AML-193 (cell line): ENCODE measurements around the gene CBR1.

Experiments
- DNase-seq, 2 experiments: peaks; one replicate each; lab custom pipeline; 2025; lab: John Stamatoyannopoulos, UW

CBR1 gene

DNA sequence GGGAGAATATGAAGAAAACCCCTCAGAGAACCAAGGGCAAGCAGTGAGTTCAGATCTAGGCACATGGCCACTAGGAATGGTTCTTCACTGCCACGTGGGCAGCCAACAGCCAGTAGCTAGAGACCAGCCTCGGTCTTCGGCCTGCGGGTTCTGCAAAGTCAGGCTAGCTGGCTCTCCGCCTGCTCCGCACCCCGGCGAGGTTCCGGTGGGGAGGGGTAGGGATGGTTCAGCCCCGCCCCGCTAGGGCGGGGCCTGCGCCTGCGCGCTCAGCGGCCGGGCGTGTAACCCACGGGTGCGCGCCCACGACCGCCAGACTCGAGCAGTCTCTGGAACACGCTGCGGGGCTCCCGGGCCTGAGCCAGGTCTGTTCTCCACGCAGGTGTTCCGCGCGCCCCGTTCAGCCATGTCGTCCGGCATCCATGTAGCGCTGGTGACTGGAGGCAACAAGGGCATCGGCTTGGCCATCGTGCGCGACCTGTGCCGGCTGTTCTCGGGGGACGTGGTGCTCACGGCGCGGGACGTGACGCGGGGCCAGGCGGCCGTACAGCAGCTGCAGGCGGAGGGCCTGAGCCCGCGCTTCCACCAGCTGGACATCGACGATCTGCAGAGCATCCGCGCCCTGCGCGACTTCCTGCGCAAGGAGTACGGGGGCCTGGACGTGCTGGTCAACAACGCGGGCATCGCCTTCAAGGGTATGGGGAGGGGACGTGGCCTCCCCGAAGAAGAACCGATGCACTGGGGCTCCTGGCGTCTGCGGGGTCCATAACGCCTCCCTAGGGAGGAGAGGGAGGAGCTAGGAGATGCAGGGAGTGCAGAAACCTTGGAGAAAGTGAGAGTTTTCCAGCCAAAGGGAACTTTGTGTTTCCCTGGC is at the start of gene CBR1:
TSS of gene CBR1 (plus strand) at position 312 of the 871 bp plus-strand sequence. CDS start at position 404, 92 bp downstream.
- DNase-seq = peak; percentile 72 to 77

DNA sequence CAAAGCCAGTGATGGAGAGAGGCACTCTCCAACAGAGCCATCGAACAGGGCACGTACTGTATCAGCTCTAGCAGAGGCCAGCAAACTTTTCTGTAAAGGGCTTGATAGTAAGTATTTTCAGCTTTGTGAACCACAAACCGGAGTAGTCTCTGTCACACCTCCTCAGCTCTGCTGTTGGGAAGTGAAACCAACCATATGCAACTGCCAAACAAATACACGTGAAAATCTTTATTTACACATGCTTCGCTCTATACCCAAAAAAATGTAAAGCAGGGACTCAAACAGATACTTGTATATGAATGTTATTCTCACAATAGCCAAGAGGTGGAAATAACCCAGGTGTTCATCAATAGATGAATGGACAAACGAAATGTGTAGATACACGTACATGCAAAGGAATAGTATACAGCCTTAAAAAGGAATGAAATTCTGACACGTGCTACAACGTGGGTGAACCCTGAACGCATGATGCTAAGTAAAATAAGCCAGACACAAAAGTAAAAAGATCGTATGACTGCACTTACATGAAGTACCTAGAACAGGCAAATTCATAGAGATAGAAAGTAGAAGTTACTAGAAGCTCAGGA is 48.5 kb upstream of the CBR1 start:
- DNase-seq = no peak

DNA sequence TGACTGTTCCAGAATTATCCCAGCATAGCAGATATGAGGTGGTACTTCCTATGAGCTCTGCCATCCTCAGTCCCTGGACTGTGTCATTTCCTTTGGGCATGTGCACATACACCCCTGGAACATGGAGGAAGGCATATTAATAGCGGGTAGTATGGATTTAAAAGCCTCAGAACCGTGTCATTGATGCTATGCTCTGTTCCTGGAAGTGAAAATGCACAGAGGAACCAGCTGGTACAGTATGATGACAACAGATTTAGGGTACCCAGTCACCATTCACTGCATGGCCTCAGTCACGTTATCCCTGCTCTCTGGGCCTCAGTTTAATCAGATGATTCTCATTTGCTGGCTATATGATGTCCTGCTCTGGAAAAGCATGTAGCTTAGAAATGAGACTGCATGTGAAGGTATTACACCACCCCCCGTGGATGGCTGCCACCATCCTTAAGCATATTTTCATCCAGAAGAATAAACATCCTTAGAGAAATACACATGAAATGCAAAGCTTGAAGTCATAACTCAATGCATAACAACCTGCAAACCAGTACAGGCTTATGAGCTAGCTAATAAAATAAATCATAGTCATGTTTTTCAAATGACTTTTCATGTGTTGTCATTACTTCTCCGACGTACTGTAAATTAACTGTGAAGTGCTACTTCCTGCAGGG is 47.3 kb upstream of the CBR1 start:
- DNase-seq = no peak

DNA sequence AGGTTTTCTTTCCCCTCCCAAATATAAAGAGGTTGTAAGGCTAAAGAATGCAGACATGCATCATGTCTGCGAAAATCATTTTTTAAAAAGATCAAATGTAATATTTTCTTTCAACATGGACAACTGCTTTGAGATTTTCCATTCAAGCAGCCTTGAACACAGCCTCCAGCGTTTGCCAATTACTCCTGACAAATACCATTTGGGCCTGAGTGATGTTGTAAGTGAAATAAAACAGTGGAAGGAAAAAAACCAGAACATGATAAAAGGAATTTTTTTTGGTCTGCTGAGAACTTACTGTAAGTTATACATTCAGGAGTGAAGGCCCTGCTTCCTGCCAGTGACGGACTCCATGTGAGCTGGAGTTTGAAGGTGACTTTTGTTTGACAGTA is 46.7 kb upstream of the CBR1 start:
- no peak for DNase-seq

DNA sequence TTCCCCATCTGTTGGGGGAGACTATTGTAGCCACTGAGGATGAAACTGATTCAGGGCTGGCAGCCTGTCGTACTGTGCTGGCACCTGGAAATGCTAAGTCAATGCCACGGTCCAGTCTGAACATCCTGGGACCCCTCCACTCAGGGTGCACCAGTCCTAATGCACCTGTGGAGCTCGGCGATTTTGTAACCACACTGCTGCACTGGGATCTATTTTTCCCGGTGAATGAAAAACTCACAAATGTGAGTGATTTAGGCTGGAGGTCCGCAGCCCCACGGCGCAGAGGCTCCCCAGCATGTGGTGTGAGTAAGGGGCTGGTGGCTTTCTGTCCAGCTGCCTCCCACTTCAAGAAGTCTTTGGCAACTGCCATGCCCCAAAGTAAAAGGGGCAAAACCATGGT is 45.0 kb upstream of the CBR1 start:
- DNase-seq = no peak

DNA sequence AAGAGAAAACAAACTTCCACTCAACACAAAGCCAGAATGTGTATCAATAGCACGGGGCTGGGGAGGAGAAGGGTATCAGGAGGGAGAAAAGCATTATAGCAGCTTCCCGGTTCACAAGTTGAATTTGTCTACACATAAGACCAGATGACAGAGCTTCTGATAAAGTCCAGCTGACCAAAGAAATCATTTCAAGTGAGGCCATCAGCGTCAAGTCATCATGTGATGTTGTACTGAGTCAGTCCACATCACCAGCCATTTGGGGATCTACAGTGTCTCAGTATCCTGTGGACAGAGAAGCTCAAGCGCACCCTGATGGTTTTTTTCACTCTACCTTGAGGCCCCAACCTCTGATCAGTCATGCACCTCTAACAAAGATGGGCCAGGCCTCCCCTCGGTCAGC is 42.5 kb upstream of the CBR1 start:
- DNase-seq = no peak

DNA sequence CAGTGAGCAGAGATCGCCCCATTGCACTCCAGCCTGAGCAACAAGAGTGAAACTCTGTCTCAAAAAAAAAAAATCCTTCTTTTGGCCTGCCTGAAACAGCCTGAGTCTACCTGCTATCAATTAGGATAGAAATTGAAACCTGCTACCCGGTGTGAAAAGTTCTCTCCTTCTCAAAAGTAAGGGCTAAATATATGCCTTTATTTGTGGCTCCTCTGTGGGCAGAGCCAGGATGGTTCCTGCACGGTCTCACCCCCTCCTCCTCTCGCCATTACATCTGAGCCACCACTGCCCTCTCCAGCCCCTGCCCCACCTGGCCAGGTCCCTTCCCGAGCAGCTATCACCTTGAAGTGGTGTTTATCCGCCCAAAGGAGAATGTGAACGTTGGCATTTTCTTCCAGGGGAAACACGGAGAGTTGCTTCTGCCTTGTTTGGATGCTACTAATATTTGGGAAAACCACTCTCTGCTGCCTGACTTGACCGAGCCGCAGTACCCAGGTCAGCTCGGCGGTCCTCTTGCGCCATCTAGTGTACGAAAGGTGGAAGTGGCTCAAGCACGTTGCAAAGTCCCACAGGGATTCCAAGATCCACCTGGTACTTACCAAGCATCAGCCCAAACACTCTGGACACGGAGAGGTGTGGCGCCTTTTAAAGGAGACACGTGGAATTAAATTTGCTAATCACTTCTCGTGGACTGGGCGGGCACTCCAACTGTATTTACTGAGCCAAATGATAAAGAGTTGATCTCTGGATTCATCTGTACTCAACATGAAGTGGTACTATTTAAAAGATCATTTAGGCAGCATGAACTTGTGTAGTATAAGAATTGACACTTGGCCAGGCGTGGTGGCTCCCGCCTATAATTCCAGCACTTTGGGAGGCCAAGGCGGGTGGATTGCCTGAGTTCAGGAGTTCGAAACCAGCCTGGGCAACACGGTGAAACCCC is 41.4 kb upstream of the CBR1 start:
- peak; percentile 45 for DNase-seq

DNA sequence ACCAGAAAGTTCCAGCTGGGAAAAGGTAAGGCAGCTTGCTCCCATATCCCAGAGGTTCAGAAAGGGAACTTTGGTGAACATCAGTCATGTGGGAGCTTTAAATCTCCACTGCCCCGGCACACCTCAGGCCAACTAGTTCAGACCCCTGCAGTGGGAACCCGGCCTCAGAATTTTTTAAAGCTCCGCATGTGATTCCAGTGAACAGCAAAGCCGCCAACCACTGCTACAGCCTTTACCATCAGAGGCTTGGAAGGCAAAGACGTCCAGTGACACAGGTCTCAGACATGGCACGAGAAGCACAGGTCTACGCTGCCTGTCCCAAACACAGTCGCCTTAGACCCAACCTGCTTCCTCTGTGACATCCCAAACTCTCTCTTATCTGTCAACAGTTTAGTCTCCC is 40.5 kb upstream of the CBR1 start:
- DNase-seq = no peak

DNA sequence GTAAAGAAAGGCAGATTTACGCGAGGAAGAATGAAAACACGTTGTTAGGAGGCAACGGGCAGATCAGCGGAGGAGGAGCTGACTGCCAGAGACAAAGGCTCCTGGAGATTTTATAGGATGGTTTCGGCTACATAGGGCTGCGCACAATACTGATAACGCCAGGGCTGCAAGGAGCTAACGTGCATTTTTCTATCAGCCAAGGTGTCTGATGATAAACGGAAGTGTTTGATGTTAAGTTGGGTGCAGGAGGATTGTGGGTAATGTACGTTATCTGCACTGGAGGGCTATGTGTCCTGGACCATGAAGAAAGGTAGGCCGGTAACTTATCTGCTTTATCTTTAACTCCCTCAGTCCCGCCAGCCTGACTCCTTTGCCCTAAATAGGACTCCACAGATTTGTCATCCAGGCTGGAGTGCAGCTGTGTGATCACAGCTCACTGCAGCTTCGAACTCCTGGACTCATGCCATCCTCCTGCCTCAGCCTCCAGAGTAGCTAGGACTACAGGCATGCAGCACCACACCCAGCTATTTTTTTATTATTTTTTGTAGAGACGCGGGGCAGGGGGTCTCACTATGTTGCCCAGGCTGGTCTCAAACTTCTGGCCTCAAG is 39.1 kb upstream of the CBR1 start:
- DNase-seq = no peak

DNA sequence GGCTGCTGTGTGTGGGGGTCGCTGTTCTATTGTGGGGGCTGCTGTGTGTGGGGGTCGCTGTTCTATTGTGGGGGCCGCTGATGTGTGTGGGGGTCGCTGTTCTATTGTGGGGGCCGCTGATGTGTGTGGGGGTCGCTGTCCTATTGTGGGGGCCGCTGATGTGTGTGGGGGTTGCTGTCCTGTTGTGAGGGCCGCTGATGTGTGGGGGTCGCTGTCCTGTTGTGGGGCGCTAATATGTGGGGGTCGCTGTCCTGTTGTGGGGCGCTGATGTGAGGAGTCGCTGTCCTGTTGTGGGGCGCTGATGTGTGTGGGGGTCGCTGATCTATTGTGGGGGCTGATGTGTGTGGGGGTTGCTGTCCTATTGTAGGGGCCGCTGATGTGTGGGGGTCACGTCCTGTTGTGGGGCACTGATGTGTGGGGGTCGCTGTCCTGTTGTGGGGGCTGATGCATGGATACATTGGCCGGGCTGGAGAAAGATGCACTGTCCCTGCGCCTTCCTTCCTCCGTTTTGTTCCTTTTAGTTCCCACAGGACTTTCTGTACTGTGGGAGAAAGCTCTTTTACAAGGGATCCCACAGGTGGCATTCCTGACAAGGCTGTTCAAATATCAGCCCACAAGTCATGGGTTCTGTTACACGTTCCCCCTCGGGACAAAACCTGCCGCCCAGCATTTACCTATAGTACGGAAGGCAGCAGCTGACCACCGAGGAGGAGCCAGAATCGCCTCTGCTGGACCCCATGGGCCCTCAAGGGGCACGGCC is 37.0 kb upstream of the CBR1 start:
- DNase-seq = no peak

DNA sequence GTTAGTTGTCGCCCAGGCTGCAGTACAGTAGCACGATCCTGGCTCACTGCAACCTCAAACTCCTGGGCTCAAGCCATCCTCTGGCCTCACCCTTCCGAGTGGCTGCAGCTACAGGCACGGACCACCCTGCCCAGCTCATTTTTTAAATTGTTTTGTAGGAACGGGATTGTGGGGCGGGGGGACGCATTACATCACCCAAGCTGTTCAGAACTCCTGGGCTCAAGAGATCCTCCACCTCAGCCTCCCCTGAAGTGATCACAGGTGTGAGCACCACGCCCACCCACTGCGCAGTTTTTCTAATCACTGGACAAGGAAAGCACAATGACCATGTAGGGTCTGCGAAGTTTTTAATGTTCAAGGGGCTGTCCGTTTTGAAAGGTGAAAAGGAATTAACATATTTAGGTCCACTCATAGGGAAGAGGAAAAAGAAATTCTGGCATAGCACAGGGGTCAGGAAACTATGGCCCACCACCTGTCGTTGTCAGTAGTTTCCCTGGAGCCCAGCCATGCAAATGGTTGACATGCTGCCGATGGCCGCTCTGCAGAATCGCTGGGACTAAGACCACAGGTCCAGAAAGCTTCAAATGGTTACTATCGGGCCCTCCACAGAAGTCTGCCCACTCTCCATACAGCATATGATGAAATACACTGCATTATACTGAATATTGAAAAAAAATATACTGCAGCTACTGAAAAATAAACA is 35.5 kb upstream of the CBR1 start:
- no peak for DNase-seq

DNA sequence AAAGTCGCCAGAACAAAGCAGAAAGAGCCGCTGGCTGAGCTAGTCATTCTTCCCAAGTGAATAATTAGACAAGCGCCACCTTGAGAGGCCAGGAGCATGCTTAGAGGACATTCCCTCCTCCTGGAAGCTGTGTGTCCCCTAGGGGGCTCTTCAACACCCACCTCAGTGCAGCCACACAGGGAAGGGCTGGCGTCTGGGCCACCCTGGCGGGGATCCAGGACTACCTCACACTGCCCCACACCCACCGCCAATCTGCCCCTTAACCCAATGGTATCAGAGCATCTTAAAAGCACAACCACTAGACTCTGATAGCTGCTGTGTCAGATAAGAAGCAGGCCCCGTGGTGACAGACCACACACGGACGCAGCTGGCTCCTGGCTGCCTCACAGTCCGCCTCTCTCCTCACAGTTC is 34.4 kb upstream of the CBR1 start:
- no peak for DNase-seq

DNA sequence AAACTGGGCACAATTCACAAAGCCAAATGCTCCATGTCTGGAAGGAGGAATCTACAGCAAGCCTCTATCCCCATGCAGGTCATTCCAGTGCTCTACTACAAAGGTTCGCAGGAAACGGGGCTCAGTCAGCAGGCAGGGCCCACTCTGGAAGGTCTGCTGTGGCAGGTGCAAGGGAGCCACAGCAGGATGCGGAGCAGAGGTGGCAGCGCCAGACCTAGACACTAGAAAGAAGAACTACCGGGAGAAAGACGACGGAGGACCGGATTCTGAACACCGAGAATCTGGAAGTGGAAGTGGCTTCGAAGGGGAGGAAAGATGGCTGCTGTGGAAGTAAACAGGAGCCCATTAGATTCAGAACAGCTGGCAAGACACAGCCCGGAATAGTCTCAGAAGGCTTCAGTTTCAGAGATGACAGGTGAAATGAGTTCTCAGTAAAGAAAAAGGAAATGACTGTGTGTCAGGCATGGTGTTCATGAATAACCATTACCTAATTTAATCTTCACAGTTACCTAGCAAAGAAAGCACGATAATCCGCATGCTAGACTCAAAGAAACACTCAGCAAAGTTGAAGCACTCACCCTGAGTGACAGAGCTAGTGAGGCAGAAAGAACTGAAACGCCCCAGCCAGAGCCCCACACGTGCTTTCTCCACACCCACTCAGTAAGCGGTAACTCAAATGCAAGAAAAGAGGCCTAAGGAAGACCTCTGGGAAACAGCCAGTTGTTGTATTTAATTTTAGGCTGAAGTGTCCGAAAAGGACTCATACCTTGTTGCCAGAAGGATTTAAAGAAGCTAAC is 30.9 kb upstream of the CBR1 start:
- DNase-seq = no peak

DNA sequence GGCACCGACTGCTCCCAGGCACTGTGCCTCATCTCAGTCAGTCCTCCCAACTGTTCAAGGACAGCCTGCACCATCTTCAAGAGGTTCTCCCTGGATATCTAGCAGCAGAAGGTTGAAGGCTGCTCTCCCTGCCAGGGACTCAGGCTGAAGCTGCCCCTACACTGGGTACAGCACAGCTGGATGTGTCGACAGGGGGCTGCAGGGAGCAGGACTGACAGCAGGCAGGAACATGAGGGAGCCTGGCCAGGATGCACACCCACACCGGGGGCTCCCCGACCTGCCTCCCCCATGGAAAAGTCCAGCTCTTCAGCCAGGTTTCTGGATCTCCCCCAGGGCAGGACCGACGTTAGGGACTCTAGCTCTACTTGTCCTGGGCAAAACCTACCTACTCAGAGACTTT is 30.0 kb upstream of the CBR1 start:
- no peak for DNase-seq

DNA sequence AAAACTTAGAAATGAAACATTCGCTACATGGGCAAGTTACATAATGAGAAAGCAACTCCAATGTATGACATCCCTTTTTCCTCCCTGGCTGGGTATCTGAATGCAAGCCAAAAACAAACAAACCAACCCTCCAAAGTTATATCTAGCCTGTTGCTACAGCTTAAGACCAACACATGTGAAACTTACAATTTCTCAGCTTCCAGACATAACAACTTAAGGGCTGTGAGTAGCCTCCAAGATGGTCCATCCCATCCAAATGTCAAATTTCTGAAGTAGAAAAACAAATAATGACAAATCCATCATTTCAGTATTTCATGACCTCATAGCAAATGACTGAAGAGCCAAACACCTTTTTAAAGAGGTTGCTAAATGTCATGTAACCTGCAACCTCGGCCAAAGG is 29.4 kb upstream of the CBR1 start:
- no peak for DNase-seq

DNA sequence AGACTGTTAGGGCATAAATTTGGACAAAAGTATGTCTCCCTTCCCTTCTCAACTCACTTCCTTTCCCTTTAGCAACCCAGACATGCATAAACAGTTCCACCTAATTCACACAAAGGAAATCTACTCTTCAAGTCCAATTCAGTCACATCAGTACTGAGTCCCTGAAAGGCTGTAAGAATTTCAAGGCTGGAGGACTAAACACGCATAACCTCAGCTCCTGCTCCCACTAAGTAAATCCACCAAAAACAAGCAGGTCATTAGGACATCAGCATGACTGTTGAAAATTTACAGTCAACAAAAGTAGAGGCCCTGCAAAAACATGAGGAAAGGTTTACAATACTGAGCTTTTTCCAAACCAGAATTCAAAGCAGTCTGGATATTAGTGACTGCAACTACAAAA is 27.9 kb upstream of the CBR1 start:
- no peak for DNase-seq

DNA sequence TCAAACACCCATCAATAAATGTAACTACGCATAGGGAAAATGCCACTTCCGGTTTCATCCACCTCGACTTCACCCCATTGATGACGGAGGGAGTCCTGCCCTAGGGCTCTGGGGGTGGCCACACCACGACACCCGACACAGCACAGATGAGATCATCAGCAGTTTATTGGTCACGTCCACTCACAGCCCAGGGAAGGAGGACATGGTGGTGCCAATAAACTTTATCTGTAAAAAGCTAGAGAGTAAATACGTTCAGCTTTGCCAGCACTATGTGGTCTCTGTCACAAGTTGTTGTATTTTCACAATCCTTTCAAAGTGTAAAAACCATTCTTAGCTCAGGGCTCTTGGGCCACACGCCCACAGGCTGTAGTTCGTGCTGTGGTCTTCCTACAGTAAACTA is 25.8 kb upstream of the CBR1 start:
- DNase-seq = no peak

DNA sequence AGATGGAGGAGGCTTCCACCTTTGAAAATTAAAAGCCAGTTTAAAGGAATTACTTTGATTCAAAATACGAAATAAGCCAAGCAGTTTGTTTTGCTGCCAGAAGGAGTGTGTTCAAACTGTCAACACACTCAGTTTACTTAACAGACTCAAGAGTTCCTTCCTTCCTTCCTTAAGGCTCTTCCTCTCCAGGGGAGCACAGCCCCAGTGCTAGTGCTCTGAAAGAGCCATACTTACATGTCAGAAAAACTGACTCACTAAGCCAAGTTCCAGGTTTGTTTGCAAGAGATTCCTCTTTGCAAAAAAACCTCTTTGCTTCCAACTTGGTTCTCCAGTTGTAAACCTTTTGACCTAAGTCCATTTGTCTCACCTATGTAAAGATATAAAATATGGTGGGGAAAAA is 23.8 kb upstream of the CBR1 start:
- no peak for DNase-seq

DNA sequence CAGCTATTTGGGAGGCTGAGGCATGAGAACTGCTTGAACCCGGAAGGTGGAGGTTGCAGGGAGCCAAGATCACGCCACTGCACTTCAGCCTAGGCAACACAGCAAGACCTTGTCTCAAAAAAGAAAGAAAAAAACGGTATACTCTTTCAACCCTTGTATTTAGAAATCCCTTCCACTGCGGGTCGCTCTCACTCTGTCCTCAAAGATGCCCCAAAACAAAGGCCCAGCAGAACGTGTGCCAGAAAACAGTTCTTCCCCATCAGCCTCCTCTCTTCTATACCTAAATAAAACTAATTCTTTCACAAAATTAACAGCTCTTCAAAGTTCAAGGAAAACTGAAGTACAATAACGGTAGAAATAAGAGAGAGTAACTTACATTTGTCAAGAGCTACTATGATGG is 22.7 kb upstream of the CBR1 start:
- DNase-seq = no peak
